OCI-LY3 (cell line): ENCODE measurements around the gene CYP2F1.

Experiments
- H2AFZ ChIP-seq: fragments of 200-600, 300-600 bp; shearing (Covaris generic); 2 replicates; pipeline ENCODE4 v1.6.0; 2014; ENCODE audit warnings: antibody characterized with exemption, low read depth, low read length
- H3K27ac ChIP-seq: fragments of 200-600, 300-600 bp; sonication (generic); 2 replicates; pipeline ENCODE4 v1.5.1; 2014; ENCODE audit warnings: mild to moderate bottlenecking, low read length, moderate library complexity, mixed read lengths
- H3K27me3 ChIP-seq: fragments of 200-600, 300-600 bp; sonication (generic); 2 replicates; pipeline ENCODE4 v1.6.1; 2014; ENCODE audit warnings: low read depth, low read length, mixed read lengths
- H3K36me3 ChIP-seq: fragments of 200-600, 300-600 bp; sonication (generic); replicated peaks from 2 replicates; pipeline ENCODE3; 2014; ENCODE audit warnings: low read depth, low read length, mixed read lengths
- H3K4me1 ChIP-seq: fragments of 300-600, 200-600 bp; sonication (generic); 2 replicates; pipeline ENCODE4 v1.6.1; 2014; ENCODE audit warnings: low read length, mixed read lengths
- H3K4me2 ChIP-seq: fragments of 200-600, 300-600 bp; sonication (generic); 2 replicates; pipeline ENCODE4 v1.6.1; 2014; ENCODE audit warnings: low read length, mixed read lengths
- H3K4me3 ChIP-seq: fragments of 300-600, 200-600 bp; sonication (generic); 2 replicates; pipeline ENCODE4 v1.5.1; 2014; ENCODE audit warnings: antibody characterized with exemption, mild to moderate bottlenecking, low read length, moderate library complexity
- H3K79me2 ChIP-seq: fragments of 300-600, 200-600 bp; shearing (Covaris generic); 2 replicates; pipeline ENCODE4 v1.6.1; 2014; ENCODE audit warnings: mild to moderate bottlenecking, low read length, mixed read lengths
- H3K9ac ChIP-seq: fragments of 300-600, 200-600 bp; shearing (Covaris generic); 2 replicates; pipeline ENCODE4 v1.6.0; 2014; ENCODE audit warnings: mild to moderate bottlenecking, low read length, moderate library complexity
- H3K9me3 ChIP-seq: fragments of 200-600, 300-600 bp; shearing (Covaris generic); 2 replicates; pipeline ENCODE4 v1.6.1; 2014; ENCODE audit warnings: low read length, mixed read lengths; ENCODE audit not compliant: insufficient read depth
- H4K20me1 ChIP-seq: fragments of 200-600, 300-600 bp; sonication (generic); 2 replicates; pipeline ENCODE4 v1.6.1; 2016; ENCODE audit warnings: low read length, mixed read lengths; ENCODE audit not compliant: insufficient read depth
- CTCF ChIP-seq: fragments of 200-600, 300-600 bp; sonication (generic); IDR thresholded peaks from 2 replicates; pipeline ENCODE4 v1.5.1; 2014; ENCODE audit warnings: antibody characterized with exemption, low read length, low read depth
- EZH2phosphoT487 ChIP-seq: fragments of 200-600 bp; shearing (Covaris generic); IDR thresholded peaks from 2 replicates; pipeline ENCODE4 v1.6.1; 2018; ENCODE audit warnings: antibody characterized with exemption, mixed run types, low read depth

CYP2F1 gene

GRCh38 chr19:41085748-41086415, 28.4 kb upstream of the CYP2F1 start:
- H3K27ac ChIP-seq: no peak overlapping the region
- no peak overlapping the region for H2AFZ ChIP-seq
- peaks cover 26% of the 10 kb centered on the region; the same call in 1 of the 2 replicates for H3K27me3 ChIP-seq
- no peaks in the 10 kb centered on the region for H4K20me1 ChIP-seq
- no peaks in the 10 kb centered on the region for H3K9me3 ChIP-seq
- H3K4me3 ChIP-seq: no peak overlapping the region
- H3K36me3 ChIP-seq: no peaks in the 10 kb centered on the region
- H3K79me2 ChIP-seq: no peaks in the 10 kb centered on the region
- H3K9ac ChIP-seq: no peak overlapping the region
- H3K4me2 ChIP-seq: no peak overlapping the region
- H3K4me1 ChIP-seq: no peaks in the 10 kb centered on the region
- no peak for TF ChIP-seq EZH2phosphoT487
- no peak for TF ChIP-seq CTCF

GRCh38 chr19:41088151-41088550, 26.1 kb upstream of the CYP2F1 start, which contains the start of gene CYP2A13:
Gene CYP2A13 (plus strand): TSS chr19:41088451. CDS start chr19:41088472, 21 bp downstream.
- H4K20me1 ChIP-seq: no peaks in the 10 kb centered on the region

GRCh38 chr19:41089959-41090358, 24.3 kb upstream of the CYP2F1 start:
- peaks cover 16% of the 10 kb centered on the region; the same call in 1 of the 2 replicates for H3K27me3 ChIP-seq
- no peaks in the 10 kb centered on the region for H3K4me1 ChIP-seq
- no peak overlapping the region for H3K9ac ChIP-seq
- no peaks in the 10 kb centered on the region for H3K36me3 ChIP-seq
- H2AFZ ChIP-seq: no peak overlapping the region
- no peak overlapping the region for H3K27ac ChIP-seq
- H3K4me3 ChIP-seq: no peak overlapping the region
- H4K20me1 ChIP-seq: no peaks in the 10 kb centered on the region
- H3K79me2 ChIP-seq: no peaks in the 10 kb centered on the region
- H3K4me2 ChIP-seq: no peak overlapping the region
- TF ChIP-seq EZH2phosphoT487: no peak
- no peak for TF ChIP-seq CTCF
- no peaks in the 10 kb centered on the region for H3K9me3 ChIP-seq

More at GRCh38 chr19:41088151-41088550, 26.1 kb upstream of the CYP2F1 start, which contains the start of gene CYP2A13:
- Histone ChIP-seq H3K9me3 (no peaks in the 10 kb centered on the region), H3K4me1 (no peaks in the 10 kb centered on the region), H3K79me2 (no peaks in the 10 kb centered on the region), H3K36me3 (no peaks in the 10 kb centered on the region), H3K27ac (no peak within 1 kb of the TSS), H3K4me2 (no peak within 1 kb of the TSS), H3K27me3 (peaks cover 23% of the 10 kb centered on the region; the same call in 1 of the 2 replicates), H3K4me3 (no peak within 1 kb of the TSS), H3K9ac (no peak within 1 kb of the TSS), H2AFZ (no peak within 1 kb of the TSS)
- no peak for TF ChIP-seq EZH2phosphoT487
- TF ChIP-seq CTCF: no peak

- Histone ChIP-seq H2AFZ (no peak overlapping the region), H3K27me3 (0 out of 2 replicates have a peak, but pooled peaks cover 4% of the 10 kb centered on the region), H3K9me3 (no peaks in the 10 kb centered on the region), H3K36me3 (no peaks in the 10 kb centered on the region), H3K9ac (no peak overlapping the region), H3K27ac (no peak overlapping the region), H3K4me3 (no peak overlapping the region), H3K79me2 (no peaks in the 10 kb centered on the region), H3K4me1 (no peaks in the 10 kb centered on the region), H4K20me1 (no peaks in the 10 kb centered on the region), H3K4me2 (no peak overlapping the region)
- TF ChIP-seq EZH2phosphoT487 (no peak), CTCF (no peak)
Observed at GRCh38 chr19:41095703-41096102, 18.5 kb upstream of the CYP2F1 start.
